ENCODE data around the gene SAFB2. TPM values are rescaled to one million over a fixed set of nuclear protein-coding genes. Genes with fewer than 3 reads are reported as not detected.

SAFB2 gene
- total and polyA plus RNA-seq, 9 of the 15 experiments (the other 6 are each of a cell fraction or from before 2014, with no cell fraction given), result 4.5 to 103 (median 47.3) TPM

- TF ChIP-seq CHD7 (IDR thresholded peaks at IDR 0.05; ENCODE audit: low read depth, low read length), result no peak
- peak; percentile 13 for TF ChIP-seq PCBP1 (IDR thresholded peaks at IDR 0.05; ENCODE audit: low read depth, low read length, poor library complexity, severe bottlenecking)
- TF ChIP-seq ZNF449 (CRISPR knock-in tag; IDR thresholded peaks at IDR 0.05), result no peak
- no peak for TF ChIP-seq HCFC1 (IDR thresholded peaks at IDR 0.05; ENCODE audit: low read depth, low read length)
- peak; percentile 84; the same call in 1 of the 2 replicates for TF ChIP-seq ESRRA (IDR thresholded peaks at IDR 0.05; ENCODE audit: borderline replicate concordance, low read depth)
- TF ChIP-seq SMARCA4 (IDR thresholded peaks at IDR 0.05), result 0 out of 2 replicates have a peak, but pooled peaks have one; percentile 2
- TF ChIP-seq BCOR (IDR thresholded peaks at IDR 0.05), result peak; percentile 36; the same call in 1 of the 2 replicates
- peak; percentile 23; the same call in 1 of the 2 replicates for TF ChIP-seq SIN3B (IDR thresholded peaks at IDR 0.05; ENCODE audit: low read depth)
- no peak for TF ChIP-seq KLF1 (tag; IDR thresholded peaks at IDR 0.05)
- TF ChIP-seq ZBED1 (IDR thresholded peaks at IDR 0.05), result no peak
- no peak for TF ChIP-seq EP300 (IDR thresholded peaks at IDR 0.05; ENCODE audit: low read length)
- no peak for TF ChIP-seq HMGXB4 (CRISPR knock-in tag; IDR thresholded peaks at IDR 0.05)
- TF ChIP-seq SAFB2 (IDR thresholded peaks at IDR 0.05; ENCODE audit: borderline replicate concordance, low read depth, low read length, severe bottlenecking), result no peak
- TF ChIP-seq RBM39 (optimal IDR thresholded peaks at IDR 0.05; ENCODE audit: low read depth, low read length), result no peak
Measured at GRCh38 chr19:5623397-5624017, 931 bp upstream of the SAFB2 start (continued).

Data from K562 (cell line).